Fibroblast of lung (primary cell): ENCODE results near the gene ACOD1. TPM values are rescaled to one million over a fixed set of nuclear protein-coding genes. Genes with fewer than 3 reads are reported as not detected.

Experiments used
- DNase-seq, 2 donors: peaks; one replicate each; pipeline versions ENCODE4 v3.0.0 to v3.0.0-alpha.2; 2010; ENCODE audit warnings: low read depth in 2 of 2
- H2AFZ ChIP-seq: 2 replicates; pipeline ENCODE4 v1.5.1; 2012; ENCODE audit warnings: low read length, control low read depth, inconsistent platforms
- H3K27ac ChIP-seq: 2 replicates; pipeline ENCODE4 v1.5.1; 2011; ENCODE audit warnings: low read length, control low read depth; ENCODE audit not compliant: insufficient read depth
- H3K27me3 ChIP-seq: 2 replicates; pipeline ENCODE4 v1.5.1; 2011; ENCODE audit warnings: mild to moderate bottlenecking, low read length; ENCODE audit not compliant: control insufficient read depth, insufficient read depth
- H3K36me3 ChIP-seq: 2 replicates; pipeline ENCODE4 v1.5.1; 2011; ENCODE audit warnings: low read length; ENCODE audit not compliant: control insufficient read depth, insufficient read depth
- H3K4me1 ChIP-seq: 2 replicates; pipeline ENCODE4 v1.5.1; 2011; ENCODE audit warnings: low read length; ENCODE audit not compliant: control insufficient read depth, insufficient read depth; ENCODE audit errors: extremely low read depth
- H3K4me2 ChIP-seq: 2 replicates; pipeline ENCODE4 v1.5.1; 2011; ENCODE audit warnings: low read length, control low read depth; ENCODE audit not compliant: insufficient read depth; ENCODE audit errors: extremely low read depth
- H3K4me3 ChIP-seq, 4 experiments: fragments of 200-600 bp in 1 of 4; sonication (generic) in 1 of 4; replicated peaks in 1 of 4; 2 replicates each; pipeline ENCODE4 v1.5.1; 2011 to 2016; ENCODE audit warnings: low read length in 4 of 4, low read depth in 3 of 4, mild to moderate bottlenecking in 3 of 4, control low read depth in 2 of 4, inconsistent platforms in 1 of 4, mixed read lengths in 1 of 4; ENCODE audit not compliant: insufficient read depth in 1 of 4; ENCODE audit errors: control extremely low read depth in 1 of 4
- H3K79me2 ChIP-seq: 2 replicates; pipeline ENCODE4 v1.5.1; 2012; ENCODE audit warnings: mild to moderate bottlenecking, low read length, inconsistent platforms; ENCODE audit not compliant: control insufficient read depth, insufficient read depth
- H3K9ac ChIP-seq: 2 replicates; pipeline ENCODE4 v1.5.1; 2011; ENCODE audit warnings: mild to moderate bottlenecking, low read length, control low read depth; ENCODE audit not compliant: insufficient read depth
- H3K9me3 ChIP-seq: 2 replicates; pipeline ENCODE4 v1.5.1; 2012; ENCODE audit warnings: low read depth, low read length; ENCODE audit not compliant: control insufficient read depth, insufficient read depth
- H4K20me1 ChIP-seq: 2 replicates; pipeline ENCODE4 v1.5.1; 2011; ENCODE audit warnings: low read length; ENCODE audit not compliant: control insufficient read depth, insufficient read depth; ENCODE audit errors: extremely low read depth
- CTCF ChIP-seq, 2 donors: IDR thresholded peaks in 1 of 2; conservative IDR thresholded peaks in 1 of 2; 1 replicate in 1 of 2; 2 replicates in 1 of 2; pipeline ENCODE4 v1.5.1; 2011 to 2012; ENCODE audit warnings: low read length in 2 of 2, control low read depth in 1 of 2, inconsistent platforms in 1 of 2, low read depth in 1 of 2, mild to moderate bottlenecking in 1 of 2
- EZH2 ChIP-seq: IDR thresholded peaks from 2 replicates; pipeline ENCODE4 v1.5.1; 2012; ENCODE audit warnings: low read length, control low read depth, mild to moderate bottlenecking; ENCODE audit errors: missing control alignments
- polyA plus RNA-seq, 2 donors: library from polyadenylated mRNA; depleted of rRNA in 1 of 2; stranded (reverse) in 1 of 2; unstranded in 1 of 2; fragments of >200 nt; gene quantifications; 2 replicates each; pipeline ENCODE4 v1.2.1, GENCODE V29; 2011 to 2012; ENCODE audit warnings: missing spikeins in 1 of 2
- total RNA-seq: library from RNA; depleted of rRNA; stranded (reverse); fragments of >200 nt; gene quantifications from 2 replicates; pipeline ENCODE4 v1.2.1, GENCODE V29; 2014

ACOD1 gene
- total and polyA plus RNA-seq, 2 donors (not counting 1 experiment from before 2014, with no cell fraction given): not detected

DNA sequence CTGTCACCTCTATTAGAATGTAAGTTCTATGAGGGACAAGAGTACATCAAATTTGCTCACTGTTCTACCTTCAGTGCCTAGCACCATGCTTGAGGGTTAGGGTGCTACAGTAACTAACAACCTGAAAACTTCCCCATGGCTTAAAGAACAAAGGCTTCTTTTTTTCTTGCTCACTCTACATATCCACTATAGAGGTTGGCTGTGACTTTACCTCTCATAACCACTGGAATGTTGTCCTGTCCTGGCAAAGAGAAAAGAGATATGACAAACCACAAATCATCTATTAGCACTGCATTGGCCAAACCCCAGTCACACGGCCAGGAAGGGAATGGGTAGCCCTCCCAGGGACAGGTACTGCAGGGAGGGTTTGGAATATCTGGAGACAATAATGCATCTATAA, 23.2 kb upstream of the ACOD1 start:
- Histone ChIP-seq H4K20me1 (no peaks in the 10 kb centered on the region), H3K4me3 (no peak overlapping the region), H3K79me2 (no peaks in the 10 kb centered on the region), H3K27ac (no peak overlapping the region), H3K4me1 (no peaks in the 10 kb centered on the region), H2AFZ (no peak overlapping the region), H3K9me3 (no peaks in the 10 kb centered on the region), H3K4me2 (no peak overlapping the region), H3K9ac (no peak overlapping the region), H3K27me3 (no peaks in the 10 kb centered on the region), H3K36me3 (no peaks in the 10 kb centered on the region)
- peak in 1 of 2 donors; percentile 16 for DNase-seq
- TF ChIP-seq CTCF (conservative IDR thresholded peaks at IDR 0.05 in 1 of 2, IDR thresholded peaks at IDR 0.05 in 1 of 2; ENCODE audit: low read depth in 1 of 2, low read length in 2 of 2): no peak
- no peak for TF ChIP-seq EZH2

GRCh38 chr13:76927955-76928354, 20.4 kb upstream of the ACOD1 start:
- Histone ChIP-seq H3K4me3 (no peak overlapping the region), H2AFZ (no peak overlapping the region), H3K79me2 (no peaks in the 10 kb centered on the region), H3K4me2 (no peak overlapping the region), H3K27me3 (no peaks in the 10 kb centered on the region), H3K9ac (no peak overlapping the region), H3K27ac (no peak overlapping the region), H3K9me3 (no peaks in the 10 kb centered on the region), H3K36me3 (no peaks in the 10 kb centered on the region), H4K20me1 (no peaks in the 10 kb centered on the region), H3K4me1 (no peaks in the 10 kb centered on the region)
- no peak for DNase-seq
- TF ChIP-seq CTCF (conservative IDR thresholded peaks at IDR 0.05 in 1 of 2, IDR thresholded peaks at IDR 0.05 in 1 of 2; ENCODE audit: low read depth in 1 of 2, low read length in 2 of 2) (no peak), EZH2 (no peak)

GRCh38 chr13:76928456-76928855, 19.9 kb upstream of the ACOD1 start:
- Histone ChIP-seq H3K79me2 (no peaks in the 10 kb centered on the region), H3K9me3 (no peaks in the 10 kb centered on the region), H3K4me1 (no peaks in the 10 kb centered on the region), H2AFZ (peak overlapping the region; percentile 16), H3K4me3 (no peak overlapping the region), H4K20me1 (no peaks in the 10 kb centered on the region), H3K36me3 (no peaks in the 10 kb centered on the region), H3K27me3 (no peaks in the 10 kb centered on the region), H3K4me2 (no peak overlapping the region), H3K9ac (no peak overlapping the region), H3K27ac (no peak overlapping the region)
- peak in 1 of 2 donors; percentile 4 for DNase-seq
- no peak for TF ChIP-seq CTCF (conservative IDR thresholded peaks at IDR 0.05 in 1 of 2, IDR thresholded peaks at IDR 0.05 in 1 of 2; ENCODE audit: low read depth in 1 of 2, low read length in 2 of 2)
- no peak for TF ChIP-seq EZH2
